SIG-M5 treated with dmso at 0.1 percent for 504 hours (cell line): Measurements from ENCODE around the gene MEA1.
"Not testable (repeated sequence)": the region's sequence is repeated elsewhere in the genome, so short reads cannot be mapped to it uniquely, and the experiment has no call there.

Experiments used
- DNase-seq: peaks from one replicate; lab custom pipeline; 2025; ENCODE audit not compliant: unreplicated experiment; lab: John Stamatoyannopoulos, UW

The MEA1 gene

GRCh38 chr6:43013843-43014433, at the start of gene MEA1, which contains the start of gene KLHDC3:
MEA1 (minus strand) TSS chr6:43013946; CDS start chr6:43013813, 133 bp downstream.
KLHDC3 (plus strand) TSS chr6:43014249; CDS start chr6:43017193, 2,944 bp downstream.
- peak; percentile 99 for DNase-seq

- DNase-seq: no peak
These were observed 49.1 kb upstream of the MEA1 start for GRCh38 chr6:43062818-43063217.

GRCh38 chr6:43061861-43062260, 48.1 kb upstream of the MEA1 start:
- no peak for DNase-seq

GRCh38 chr6:43060755-43061633, 47.2 kb upstream of the MEA1 start:
- no peak for DNase-seq

GRCh38 chr6:43060034-43060754, 46.4 kb upstream of the MEA1 start:
- no peak for DNase-seq

GRCh38 chr6:43059168-43060033, 45.7 kb upstream of the MEA1 start, which contains the start of the genes KLC4 and MRPL2:
KLC4 (plus strand) TSS chr6:43059631; CDS start chr6:43061336, 1,705 bp downstream.
MRPL2 (minus strand) TSS chr6:43059434; CDS start chr6:43059381, 53 bp downstream.
- DNase-seq: peak; percentile 99

GRCh38 chr6:43058531-43058930, 44.8 kb upstream of the MEA1 start:
- DNase-seq: peak; percentile 9

GRCh38 chr6:43055966-43056365, 42.2 kb upstream of the MEA1 start:
- DNase-seq: no peak

DNA sequence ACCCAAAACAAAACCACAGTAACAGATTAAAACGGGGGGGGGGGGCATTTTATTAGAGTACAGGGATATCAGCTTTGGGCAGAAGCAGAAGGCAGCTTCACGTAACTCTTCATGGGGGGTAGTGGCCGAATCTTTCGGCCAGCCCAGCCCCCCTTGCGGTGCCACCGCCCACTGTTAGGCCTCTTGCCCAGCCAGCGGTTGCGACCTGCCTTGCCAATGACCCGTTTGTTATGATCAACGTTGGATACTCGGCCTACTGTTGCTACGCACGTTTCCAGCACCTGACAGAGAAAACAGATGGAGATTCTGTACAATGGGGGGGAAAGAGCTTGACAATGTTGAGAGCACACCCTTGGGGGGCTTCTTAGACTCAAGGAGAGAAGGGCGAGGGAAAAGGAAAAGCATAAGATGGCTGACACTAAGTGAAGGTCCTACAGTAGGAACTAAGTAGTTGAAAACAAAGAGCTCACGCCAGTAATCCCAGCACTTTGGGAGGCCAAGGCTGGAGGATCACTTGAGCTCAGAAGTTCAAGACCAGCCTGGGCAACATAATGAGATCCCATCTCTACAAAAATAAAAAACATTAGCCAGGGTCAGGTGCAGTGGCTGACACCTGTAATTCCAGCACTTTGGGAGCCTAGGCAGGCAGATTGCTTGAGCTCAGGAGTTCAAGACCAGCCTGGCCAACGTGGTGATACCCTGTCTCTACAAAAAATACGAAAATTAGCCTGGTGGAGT, 40.6 kb upstream of the MEA1 start:
- no peak for DNase-seq

DNA sequence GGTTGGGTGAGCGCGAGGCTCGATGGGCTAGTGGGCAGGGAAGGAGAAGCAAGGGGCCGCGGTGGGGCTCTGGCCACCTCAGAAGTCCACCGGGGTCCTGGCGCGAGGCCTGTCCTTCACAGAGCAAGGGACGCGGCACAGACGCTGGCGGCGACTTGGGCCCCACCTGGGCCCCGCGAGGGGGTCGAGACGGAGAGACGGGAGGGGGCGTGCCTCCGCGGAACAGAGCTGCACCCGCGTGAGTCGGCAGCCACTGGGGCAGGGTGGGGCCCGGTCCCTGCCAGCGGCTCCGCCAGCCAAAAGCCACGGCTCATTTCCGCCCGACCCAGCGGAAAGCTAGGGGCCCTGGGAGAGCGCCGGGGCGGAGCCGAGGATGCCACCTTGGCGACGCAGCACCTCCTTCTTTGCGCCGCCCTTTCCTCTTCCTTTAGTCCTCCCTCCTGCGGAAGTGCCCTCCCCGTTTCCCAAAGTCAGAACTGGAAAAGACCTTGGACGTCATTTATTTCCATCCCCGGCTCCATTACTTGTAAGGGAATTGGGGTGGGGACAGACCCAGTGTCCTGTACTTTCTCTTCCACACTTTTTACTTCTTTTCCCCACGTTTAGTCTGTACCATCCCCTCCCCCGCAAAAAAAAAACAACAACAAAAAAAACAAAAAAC, 39.9 kb upstream of the MEA1 start, which contains the start of gene CUL7:
Gene CUL7 (minus strand): TSS at position 307 of the 661 bp plus-strand sequence. CDS start 1,063 bp downstream, outside the sequence.
- DNase-seq: peak; percentile 92

DNA sequence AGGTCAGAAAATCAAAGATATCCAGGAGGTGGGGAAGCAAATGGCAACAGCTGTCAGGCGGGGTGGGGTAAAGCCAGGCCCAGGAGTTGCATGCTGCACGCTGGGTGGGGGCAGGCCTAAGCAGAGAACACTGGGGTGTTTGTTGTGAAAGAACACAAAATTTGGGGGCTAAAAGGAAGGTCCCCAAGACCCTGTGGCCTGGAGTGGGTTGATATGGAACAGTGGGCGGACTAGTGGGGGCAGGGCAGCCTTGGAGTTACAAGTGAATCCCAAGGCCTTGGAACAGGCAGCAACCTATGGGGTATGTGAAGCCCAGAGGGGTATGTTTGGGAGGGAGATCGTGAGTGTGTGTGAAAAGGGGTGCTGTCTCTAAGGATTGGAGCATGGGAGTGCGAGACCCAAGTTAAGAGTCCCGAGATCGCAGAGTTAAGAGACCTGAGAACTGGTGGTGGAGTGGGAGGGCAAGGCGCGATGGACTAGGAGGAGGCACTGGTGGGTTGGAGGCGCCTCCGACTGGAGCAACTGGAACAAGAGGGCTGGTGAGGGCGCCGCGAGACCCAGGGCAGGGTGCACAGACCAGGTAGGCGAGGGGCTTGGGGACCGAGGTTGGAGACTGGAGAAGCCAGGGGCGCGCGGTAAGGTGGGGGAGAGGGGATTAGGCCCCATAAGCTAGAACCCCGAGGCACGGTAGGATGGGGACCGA, 39.2 kb upstream of the MEA1 start:
- peak; percentile 17 for DNase-seq

GRCh38 chr6:43052225-43052841, 38.6 kb upstream of the MEA1 start:
- no peak for DNase-seq

DNA sequence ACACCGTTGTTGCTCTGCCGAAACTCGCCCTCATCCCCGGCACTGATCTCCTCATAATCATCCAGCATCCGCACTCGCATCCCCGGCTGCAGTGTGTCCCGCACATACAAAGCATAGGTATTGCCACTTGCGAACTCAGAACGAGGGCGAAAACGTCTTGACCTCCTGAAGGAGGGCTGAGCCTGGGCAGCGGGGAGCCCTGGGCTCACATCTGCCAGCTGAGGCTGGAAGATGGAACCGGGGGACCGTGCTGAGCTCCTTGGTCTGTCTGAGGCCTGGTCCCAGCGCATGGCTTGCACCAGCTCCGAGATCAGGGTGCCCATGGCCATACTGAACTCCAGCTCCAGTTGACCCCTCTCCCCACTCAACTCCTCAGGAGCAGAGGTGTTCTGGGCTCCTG, 37.2 kb upstream of the MEA1 start:
- no peak for DNase-seq

GRCh38 chr6:43047998-43048397, 34.3 kb upstream of the MEA1 start:
- no peak for DNase-seq

DNA sequence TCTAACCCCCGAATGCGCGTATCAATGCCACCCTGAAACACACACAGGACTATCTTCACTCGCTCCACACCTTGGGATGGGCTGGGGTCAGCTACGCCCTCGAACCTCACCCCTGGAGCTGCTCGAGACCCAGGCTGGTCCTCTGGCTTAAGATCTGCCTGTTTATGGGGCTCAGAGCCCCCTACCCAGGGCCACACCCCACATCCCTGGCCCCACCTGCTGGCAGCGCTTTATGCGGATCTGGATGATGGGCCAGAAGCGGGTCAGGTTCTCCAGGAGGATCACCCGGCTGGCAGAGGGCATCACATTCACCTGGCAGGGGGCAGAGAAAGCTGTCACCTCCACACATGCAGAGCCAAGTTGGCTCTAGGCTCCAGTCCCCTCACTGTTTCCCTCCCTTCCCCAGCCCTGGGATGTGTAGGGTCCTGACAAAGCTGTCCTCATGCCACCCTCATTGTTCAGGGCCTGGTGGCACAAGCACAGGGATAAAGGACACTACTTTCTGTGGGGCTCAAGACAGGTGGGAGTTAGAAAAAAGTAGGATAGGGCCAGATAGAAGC, 31.7 kb upstream of the MEA1 start:
- no peak for DNase-seq

DNA sequence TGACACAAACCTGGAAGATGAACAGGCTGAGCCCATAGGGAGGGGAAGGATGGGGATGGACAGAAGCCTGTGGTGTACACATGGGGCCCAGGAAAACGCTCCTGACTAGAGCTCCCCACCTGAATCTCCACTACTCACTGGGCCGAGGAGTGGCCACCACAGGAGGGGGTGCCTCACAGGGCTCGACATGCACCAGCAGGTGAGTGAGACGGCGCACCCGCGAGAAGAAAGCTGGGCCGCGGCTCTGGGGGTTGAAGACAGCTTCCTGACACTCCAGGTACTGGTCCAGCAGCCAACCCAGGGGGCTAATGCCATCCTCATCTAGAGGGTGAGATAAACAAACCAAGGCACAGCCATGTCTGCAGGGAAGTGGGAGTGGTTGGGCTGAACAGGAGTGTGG, 29.6 kb upstream of the MEA1 start:
- no peak for DNase-seq

GRCh38 chr6:43041475-43041874, 27.7 kb upstream of the MEA1 start:
- DNase-seq: not testable (repeated sequence)
